ENCODE data around the gene SCARF2. TPM values are rescaled to one million over a fixed set of nuclear protein-coding genes. Genes with fewer than 3 reads are reported as not detected.

The SCARF2 gene
- total RNA-seq, 4 donors from 2014 or later: 6.1 to 9.6 (median 8.4) TPM

- DNase-seq (ENCODE audit: low spot score in 2 of 2): no peak
- WGBS, 2 donors: 54 to 76% methylated on average over 4 to 19 of the region's 21 CpGs
- intact Hi-C loops (cut with DNase I; ENCODE audit: low total_unique reads): no loop called here
- no peak for TF ChIP-seq POLR2A (IDR thresholded peaks at IDR 0.05)
- no peak for TF ChIP-seq CTCF (IDR thresholded peaks at IDR 0.05)
- H3K4me3 ChIP-seq (ENCODE audit: low read depth, poor library complexity, severe bottlenecking): no peak overlapping the region
Observed at GRCh38 chr22:20441631-20442484, 4.2 kb upstream of the SCARF2 start.

- no peak for TF ChIP-seq CTCF (IDR thresholded peaks at IDR 0.05)
- DNase-seq (ENCODE audit: low spot score in 2 of 2): peak in 1 of 2 donors; percentile 46
- intact Hi-C loops (cut with DNase I; ENCODE audit: low total_unique reads): no loop called here
- no peak overlapping the region for H3K4me3 ChIP-seq (ENCODE audit: low read depth, poor library complexity, severe bottlenecking)
- 67 to 73% methylated on average over 12 to 13 of the region's 13 CpGs for WGBS, 2 donors
Observed at GRCh38 chr22:20440637-20441591, 3.3 kb upstream of the SCARF2 start.

GRCh38 chr22:20439928-20440575 lies 2.4 kb upstream of the SCARF2 start:
- DNase-seq (ENCODE audit: low spot score in 2 of 2): peak in 1 of 2 donors; percentile 80
- WGBS, 2 donors: 83 to 93% methylated on average over 4 to 5 of the region's 5 CpGs
- intact Hi-C loops (cut with DNase I; ENCODE audit: low total_unique reads): no loop called here

GRCh38 chr22:20439556-20439927 lies 1.9 kb upstream of the SCARF2 start:
- no peak overlapping the region for H3K4me3 ChIP-seq (ENCODE audit: low read depth, poor library complexity, severe bottlenecking)
- TF ChIP-seq POLR2A (IDR thresholded peaks at IDR 0.05) (no peak), CTCF (IDR thresholded peaks at IDR 0.05) (no peak)
- DNase-seq (ENCODE audit: low spot score in 2 of 2): peak in 1 of 2 donors; percentile 74
- WGBS, 2 donors: 97% methylated on average over 4 of the region's 4 CpGs
- intact Hi-C loops (cut with DNase I; ENCODE audit: low total_unique reads): no loop called here

More at GRCh38 chr22:20439928-20440575, 2.4 kb upstream of the SCARF2 start:
- TF ChIP-seq POLR2A (IDR thresholded peaks at IDR 0.05) (no peak), CTCF (IDR thresholded peaks at IDR 0.05) (no peak)
- no peak overlapping the region for H3K4me3 ChIP-seq (ENCODE audit: low read depth, poor library complexity, severe bottlenecking)

GRCh38 chr22:20438678-20439492 lies 1.3 kb upstream of the SCARF2 start:
- intact Hi-C loops (cut with DNase I; ENCODE audit: low total_unique reads): no loop called here
- WGBS, 2 donors: 66 to 73% methylated on average over 13 of the region's 13 CpGs
- peak in 1 of 2 donors; percentile 86 for DNase-seq (ENCODE audit: low spot score in 2 of 2)
- peak overlapping the region; percentile 13 for H3K4me3 ChIP-seq (ENCODE audit: low read depth, poor library complexity, severe bottlenecking)
- no peak for TF ChIP-seq POLR2A (IDR thresholded peaks at IDR 0.05)
- TF ChIP-seq CTCF (IDR thresholded peaks at IDR 0.05): no peak

Measured in lower leg skin (tissue), 4 donors.